NCI-H2227 treated with DMSO at 0.1 percent for 48 hours (cell line): ENCODE data around the gene HIGD2A.

Experiments used
- DNase-seq: peaks from one replicate; lab custom pipeline; 2025; lab: John Stamatoyannopoulos, UW

The HIGD2A gene

DNA sequence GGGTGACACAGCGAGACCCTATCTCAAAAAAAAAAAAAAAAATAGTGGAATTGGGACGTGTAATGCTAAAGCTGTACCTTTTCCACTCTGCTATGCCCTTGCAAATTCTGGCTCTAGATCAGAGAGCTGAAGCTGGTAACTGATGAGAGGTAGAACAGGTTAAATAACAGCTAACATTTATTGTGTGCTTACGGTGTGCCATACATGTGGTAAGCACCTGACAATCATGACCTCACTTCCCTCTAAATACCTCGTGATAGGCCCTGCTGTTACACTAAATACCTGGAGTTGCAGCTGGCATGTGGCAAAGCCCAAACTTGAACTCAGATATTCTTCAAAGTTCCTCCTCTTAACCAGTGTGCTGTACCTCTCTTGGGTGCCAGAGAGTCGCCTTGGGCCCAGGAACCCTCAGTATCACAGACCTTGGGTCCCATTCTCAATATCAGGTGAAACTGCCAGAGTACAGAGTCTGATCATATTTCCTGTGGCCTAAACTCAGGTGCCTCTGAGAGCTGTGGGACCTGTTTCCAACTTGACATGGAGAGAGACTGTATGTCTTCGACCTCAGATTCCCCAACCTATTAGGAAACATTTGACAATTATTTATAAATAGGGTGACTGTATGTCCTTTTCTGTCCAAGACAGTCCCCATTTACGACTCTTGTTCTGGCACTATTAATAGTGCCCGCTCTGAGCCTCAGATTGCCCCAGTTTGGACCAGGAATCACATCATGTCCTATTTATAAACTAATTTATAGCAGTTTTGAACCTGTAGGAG, 18.4 kb upstream of the HIGD2A start:
- no peak for DNase-seq

DNA sequence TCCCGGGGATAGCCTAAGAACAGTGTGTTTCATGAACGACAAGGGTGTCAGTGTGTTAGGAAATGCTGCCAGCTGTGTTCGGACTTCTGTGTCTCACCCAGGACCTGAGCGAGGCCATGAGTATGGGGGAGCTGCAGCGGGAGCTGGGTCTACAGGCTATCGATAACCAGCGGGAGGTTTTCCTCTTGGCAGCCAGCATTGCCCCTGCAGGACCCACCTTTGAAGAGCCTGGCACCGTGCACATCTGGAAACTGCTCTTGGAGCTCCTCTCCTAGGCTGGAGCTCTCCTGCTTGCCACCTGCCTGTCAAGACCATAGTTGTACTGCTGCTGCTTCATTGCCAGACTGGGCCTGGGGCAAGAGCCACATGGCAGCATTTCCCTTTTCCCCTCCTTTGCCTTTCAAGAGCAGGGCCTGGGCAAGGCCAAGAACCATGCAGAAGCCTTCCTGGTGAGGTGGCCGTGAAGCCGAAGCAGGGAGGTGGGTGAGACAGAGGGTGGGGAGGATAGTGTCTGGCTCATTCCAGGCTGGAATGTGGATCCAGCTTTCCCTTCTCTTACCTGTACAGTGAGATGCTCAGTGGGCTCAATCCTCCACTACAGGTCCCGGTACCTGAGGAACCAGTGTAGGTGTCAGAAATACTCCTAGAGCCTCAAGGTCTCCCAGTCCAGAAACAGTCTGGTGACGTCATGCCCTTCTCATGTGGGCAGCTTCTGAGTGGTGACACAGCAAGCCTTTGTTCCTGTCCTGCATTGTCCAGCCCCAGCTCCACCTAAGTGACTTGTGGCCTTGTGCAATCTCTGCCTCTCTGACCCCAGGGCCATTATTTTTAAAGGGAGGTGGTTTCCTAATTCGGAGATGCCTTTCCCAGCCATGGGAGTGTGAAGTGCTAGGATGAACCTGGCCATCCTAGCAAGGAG, 16.7 kb upstream of the HIGD2A start:
- DNase-seq = no peak

DNA sequence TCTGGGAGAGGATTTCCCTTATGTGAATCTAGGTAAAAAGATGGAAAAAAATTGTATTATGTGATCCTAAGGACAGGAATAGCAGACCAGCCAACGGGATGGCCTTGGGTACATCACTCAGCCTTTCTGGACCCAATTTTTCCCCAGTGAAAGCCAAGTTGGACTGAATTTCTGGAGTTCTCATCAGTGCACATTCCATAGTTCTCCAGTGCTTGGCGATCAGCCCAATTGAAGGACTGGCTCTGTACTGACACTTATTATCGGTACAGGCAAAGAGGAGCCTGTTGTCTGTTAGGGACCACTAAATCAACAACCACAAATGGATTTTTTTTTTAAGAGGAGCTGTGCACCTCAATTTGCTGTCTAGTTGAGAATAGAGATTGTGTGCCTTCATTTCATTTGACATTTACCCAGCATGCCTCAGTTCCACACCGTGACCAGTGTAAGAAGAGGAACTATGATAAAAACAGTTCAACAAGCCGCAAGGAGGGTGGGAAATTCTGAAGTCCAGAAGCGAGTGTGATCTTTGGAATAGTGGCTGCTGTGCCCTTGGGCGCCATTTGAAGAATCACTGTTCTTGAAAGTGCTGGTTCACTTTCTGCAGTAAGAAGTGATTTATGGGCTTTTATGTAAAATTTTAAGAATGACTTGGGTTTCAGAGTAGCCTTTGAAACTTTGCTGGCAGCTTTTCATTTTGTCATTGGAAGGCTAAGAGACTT, 15.3 kb upstream of the HIGD2A start:
- DNase-seq = no peak

DNA sequence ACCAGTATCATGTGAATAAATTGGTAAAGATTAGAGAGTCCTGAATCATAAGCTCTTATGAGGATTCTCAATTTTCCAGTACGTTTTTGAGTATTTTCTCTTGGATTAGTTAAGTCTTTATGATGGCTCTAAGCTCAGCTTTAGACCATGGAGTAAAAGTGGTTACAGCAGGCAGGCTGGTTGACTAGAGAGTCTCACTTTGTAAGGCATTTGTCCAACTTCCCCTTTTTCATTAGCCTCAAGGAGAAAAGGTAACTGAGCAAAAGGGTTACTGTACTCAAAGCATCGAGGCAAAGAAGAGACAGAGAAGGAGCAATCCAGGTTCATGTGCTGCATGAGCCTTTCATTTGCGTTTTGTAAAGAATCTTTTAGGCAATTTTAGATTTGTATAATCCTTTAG, 8.7 kb upstream of the HIGD2A start:
- no peak for DNase-seq

DNA sequence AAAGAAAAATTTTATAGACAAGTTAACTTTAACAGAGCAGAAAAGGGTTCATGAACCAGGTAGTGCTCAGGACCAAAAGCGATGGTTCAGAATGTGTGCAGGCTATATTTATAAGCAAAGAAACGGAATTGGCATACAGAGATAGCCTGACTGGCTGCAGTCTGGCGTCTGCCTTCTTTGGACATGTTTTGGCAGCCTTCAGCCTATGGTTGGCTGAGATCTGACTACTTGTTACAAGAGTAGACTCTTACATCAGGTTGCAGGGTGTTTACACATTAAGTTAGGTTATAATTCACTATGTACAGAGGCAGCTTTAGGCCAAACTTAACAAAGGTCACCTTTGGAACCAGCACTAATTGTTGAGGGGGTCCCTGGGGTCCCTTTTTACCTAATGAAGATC, 7.1 kb upstream of the HIGD2A start:
- DNase-seq = no peak

DNA sequence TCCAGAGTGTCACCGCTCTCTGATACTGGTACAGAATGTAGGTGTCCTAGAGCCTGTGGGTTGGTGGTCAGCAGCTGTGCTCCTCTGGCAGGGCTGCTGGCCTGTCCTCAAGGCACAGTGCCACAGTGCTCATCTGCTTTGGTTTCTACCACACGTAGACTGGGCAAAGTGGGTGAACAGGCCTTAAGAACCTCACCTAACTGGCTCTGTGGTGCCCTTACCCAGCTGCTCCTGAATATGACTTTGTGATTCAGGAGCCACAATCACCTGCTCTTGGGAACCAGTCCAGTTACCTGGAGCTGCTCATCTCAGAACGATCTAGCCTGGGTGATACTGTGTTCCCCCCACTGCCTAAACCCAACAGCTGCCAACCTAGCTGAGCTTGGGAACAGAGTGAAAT, 6.6 kb upstream of the HIGD2A start:
- DNase-seq = no peak

DNA sequence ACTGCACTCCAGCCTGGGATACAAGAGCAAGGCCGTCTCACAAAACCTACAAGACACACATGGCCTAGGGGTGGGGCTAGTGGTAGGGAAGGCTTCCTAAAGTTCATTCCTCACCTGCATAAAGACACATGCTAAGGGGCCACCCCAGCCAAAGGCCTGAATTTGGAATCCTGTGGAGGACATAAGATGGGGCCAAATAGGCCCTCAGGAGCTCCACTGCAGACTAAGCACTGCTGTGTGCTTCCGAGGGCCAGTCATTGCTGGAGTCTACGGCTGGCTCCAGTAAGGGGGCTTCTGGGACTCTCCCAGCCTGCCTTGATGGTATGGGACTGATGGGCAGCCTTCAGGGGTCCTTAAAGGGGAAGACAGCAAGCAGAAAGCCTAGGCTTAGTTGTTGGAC, 5.8 kb upstream of the HIGD2A start:
- DNase-seq = no peak

DNA sequence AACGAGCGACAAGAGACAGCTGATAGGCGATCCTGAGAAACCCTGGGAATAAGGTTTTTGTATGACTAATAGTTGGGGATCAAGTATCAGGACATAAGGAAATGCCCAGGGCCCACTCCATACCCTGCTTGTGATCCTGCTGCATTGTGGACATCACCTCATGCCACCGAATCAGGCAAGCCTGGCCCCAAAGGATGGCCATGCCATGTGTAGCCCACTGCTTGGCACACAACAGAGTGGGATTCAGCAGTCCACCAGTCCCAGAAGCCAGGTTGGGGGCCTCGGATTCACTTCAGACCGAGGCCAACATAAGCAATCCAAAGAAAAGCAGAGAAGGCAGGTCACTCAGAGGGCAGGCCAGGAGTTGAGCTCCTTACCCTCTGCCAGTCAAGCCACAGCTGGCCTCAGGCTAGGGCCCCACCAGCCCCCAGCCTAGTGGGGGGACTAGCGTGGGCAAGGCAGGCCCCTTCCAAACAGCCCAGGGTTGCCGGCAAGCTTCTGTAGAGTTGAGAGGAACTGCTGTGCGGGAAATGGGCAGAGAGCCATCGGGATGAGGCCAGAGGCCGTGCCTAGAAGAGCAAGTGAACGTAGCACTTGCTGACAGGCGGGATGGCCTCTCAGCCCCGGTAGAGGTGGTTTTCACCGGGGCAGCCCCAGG, 5.2 kb upstream of the HIGD2A start:
- DNase-seq = no peak

DNA sequence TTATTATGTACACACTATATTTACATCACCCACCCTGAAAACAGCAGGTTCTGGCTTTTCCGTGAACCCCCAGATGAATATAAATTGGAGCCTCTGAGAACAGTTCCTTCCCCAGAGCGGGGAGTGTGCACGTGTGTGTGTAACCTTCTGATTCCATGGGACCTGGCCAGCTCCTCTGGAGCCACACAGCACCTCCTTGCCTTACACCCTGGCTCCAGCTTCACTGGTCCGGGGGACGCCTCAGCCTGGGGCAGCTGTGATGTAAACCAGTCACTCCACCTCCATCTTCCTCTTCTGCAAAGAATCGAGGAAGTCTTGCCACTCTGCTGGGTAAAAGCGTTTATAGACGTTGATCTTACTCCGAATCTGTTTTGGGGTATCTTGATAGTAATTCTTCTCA, 4.6 kb upstream of the HIGD2A start:
- no peak for DNase-seq

DNA sequence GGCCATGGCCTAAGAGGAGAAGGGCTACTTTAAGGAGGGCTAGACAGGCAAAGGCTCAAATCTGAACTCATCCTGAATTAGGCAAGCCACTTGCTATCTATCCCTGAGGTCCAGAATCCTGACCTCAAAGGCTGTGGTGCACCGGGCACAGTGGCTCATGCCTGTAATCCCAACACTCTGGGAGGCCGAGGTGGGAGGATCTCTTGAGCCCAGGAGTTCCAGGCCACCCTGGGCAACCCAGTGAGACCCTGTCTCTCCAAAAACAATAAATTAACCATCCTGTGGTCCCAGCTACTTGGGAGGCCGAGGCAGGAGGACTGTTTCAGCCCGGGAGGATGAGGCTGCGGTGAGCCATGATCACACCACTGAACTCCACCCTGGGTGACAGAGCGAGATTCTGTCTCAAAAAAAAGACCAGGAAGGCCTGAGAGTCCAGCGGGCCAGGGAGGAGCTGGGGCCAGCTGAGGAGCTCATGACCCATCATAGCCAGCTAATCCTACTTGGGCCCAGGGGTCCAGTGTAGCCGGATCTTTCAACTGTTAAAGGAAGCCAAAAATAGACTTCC, 4.1 kb upstream of the HIGD2A start:
- no peak for DNase-seq

DNA sequence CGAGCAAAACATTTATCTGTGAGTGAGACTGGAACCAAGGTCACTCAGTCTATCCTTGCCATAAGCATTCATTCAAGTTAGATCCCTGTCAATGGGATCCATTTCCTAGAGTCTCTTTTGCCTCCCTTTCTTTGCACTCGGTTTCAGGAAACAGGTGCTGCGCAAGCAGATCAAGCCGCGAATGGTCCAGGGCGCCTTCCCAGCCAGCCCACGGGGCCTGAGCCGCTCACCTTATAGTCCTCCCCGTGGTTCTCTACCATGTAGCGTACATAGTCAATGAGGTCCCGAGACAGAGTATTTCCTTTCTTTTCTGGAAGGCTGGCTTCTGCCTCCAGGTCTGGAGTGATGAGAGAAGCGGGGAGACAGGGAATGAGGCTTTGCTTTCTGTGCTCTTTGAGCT, 3.6 kb upstream of the HIGD2A start:
- DNase-seq = no peak

DNA sequence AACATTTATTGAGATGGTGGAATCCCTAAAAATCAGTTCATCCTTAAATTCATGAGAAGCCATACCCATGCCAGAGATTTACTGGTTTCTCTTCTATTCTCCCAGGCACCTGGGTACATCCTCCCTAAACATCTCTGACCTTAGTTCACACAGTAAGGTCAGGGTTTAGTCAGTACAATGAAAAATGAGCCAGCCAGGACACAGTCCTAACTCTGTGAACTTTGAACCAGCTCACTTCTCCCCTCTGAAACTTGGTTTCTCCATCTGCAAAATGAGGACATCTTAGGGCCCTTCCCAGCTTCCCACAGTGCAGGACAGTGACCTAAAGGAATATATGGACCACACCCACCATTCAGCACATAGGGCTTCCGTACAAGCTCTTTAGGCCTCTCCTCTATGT, 2.1 kb upstream of the HIGD2A start:
- DNase-seq = no peak

DNA sequence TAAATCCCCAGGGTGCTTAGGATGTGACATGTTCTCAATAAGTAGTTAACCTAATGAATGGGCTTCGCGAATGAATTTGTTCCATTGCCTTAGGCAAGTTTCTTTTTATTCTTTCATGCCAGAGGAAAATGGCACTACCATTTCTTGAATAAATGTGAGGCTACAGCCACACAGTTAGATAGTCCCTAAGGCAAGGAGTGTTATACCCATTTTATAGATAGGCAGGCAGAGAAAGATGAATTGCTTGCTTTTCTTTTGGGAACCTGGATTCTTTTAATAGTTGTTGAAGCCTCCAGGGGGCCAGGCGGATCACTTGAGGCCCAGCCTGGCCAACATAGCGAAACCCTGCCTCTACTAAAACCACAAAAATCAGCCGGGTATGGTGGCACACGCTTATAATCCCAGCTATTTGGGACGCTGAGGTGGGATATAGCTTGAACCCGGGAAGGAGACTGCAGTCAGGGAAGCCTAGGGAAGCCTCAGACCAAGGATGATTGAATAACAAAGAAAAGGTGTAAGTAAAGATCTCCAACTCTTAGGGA, 1.1 kb upstream of the HIGD2A start:
- DNase-seq = no peak

DNA sequence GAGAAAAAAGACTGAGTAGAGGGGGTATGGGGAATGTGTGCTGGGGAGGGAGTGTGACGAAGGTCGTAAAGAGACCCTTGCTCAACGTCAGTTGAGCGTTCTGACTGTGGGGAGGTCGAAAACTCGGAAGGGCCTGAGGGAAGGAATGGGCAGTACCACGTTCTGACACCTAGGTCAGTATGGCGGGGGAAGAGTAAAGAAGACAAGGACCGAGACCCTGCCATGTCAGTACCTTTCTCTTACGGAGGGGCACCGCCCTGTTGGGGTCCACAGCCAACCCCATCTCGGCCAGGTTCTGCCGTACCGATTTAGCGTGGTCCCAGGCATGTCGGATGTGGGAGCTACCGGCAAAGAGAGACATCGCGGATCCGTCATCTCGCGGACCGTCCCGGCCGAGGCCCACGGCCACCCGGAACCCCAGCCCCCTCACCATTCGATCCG, 528 bp upstream of the HIGD2A start:
- no peak for DNase-seq

DNA sequence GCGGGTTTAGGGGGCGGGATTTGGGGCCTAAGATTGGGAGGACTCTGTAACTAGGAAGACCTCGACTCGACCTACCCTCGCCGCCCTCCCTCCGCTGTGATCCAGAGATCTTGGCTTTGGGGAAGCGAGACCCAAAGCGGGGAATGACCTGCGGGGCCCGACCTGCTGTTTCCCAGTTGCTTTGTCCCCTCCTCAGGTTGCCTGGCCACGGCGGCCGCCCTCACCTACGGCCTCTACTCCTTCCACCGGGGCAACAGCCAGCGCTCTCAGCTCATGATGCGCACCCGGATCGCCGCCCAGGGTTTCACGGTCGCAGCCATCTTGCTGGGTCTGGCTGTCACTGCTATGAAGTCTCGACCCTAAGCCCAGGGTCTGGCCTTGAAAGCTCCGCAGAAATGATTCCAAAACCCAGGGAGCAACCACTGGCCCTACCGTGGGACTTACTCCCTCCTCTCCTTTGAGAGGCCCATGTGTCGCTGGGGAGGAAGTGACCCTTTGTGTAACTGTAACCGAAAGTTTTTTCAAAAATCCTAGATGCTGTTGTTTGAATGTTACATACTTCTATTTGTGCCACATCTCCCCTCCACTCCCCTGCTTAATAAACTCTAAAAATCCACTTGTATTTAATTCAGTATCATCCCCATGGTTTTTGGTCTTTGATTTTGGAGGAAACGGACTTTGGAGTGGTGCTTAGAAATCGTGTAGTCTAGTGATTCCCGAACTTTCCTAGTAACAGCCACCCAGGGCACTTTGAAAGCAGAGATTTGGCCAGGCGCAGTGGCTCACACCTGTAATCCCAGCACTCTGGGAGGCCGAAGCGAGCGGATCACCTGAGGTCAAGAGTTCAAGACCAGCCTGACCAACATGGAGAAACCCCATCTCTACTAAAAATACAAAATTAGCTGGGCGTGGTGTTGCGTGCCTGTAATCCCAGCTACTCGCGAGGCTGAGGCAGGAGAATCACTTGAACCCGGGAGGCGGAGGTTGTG, 878 bp downstream of the HIGD2A start:
- no peak for DNase-seq

DNA sequence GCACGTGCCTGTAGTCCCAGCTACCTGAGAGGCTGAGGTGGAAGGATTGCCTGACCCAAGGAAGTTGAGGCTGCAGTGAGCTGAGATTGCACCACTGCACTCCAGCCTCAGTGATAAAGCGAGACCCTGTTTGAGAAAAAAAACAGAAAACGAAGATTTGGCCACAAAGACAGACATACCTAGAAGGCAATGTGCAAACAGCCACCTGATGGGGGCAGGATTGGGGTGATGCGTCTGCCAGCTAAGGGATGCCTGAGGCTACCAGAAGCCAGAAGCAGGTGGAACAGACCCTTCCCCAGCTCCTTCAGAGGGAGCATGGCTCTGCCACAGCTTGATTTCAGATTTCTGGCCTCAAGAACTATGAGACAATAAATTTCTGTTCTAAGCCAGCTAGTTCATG, 2.9 kb downstream of the HIGD2A start:
- no peak for DNase-seq

DNA sequence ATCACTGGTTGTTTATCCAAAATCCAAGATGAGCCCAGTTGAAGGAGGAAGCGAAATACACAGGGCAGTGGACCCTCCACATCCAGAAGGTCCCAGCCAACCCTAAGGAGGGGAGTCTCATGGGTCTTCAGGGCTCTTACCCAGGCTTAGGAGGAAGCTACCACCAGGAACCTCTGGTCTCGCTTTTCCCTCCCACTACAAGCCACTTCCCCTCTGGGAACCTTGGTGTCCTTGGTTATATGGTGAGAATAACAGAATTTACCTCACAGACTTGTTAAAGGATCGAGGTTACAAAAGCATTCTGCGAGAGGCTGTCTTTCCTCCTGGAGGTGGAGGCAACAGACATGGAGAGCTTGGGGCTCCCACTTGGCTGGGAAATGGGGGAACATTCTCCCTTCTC, 3.4 kb downstream of the HIGD2A start:
- no peak for DNase-seq

DNA sequence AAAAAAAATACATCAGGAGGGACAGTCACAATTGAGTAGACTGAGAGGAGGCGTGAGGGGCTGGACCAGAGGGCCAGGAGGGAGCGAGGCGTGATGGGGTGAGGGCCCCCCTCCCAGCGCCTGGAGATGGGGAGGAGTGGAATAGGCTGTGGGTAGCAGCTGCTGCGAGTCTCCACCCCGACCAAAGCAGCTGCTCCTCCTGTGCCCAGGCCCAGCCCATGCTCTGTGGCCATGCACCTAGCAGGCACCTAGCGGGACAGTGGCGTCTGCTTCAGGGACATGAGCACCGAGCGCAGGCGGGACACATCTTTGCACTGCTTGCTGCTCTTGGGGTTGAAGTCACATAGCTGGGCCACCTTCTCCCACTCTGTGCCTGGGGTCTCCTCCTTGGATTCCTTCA, 4.0 kb downstream of the HIGD2A start:
- DNase-seq = no peak

DNA sequence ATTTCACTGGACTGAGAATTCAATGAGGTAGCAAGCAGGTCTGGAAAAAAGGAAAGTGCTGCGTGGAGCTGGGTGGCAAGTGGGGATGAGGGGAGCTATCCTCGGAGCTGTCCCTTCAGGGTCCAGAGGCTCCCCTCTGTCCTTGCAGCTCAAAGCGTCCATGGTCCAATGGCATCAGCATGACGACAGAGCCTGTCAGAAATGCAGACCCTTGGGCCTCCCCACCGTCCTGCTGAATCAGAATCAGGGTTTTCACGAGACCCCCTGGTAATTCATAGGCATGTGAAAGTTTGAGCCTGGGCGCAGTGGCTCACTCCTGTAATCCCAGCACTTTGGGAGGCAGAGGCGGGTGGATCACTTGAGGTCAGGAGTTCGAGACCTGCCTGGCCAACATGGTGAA, 5.5 kb downstream of the HIGD2A start:
- DNase-seq = no peak
